ENCODE measurements around the gene COL23A1. TPM values are rescaled to one million over a fixed set of nuclear protein-coding genes. Genes with fewer than 3 reads are reported as not detected.

The COL23A1 gene
- total and polyA plus RNA-seq, 2 donors (not counting 1 experiment from before 2014, with no cell fraction given): 0.20 TPM; not detected in 1

DNA sequence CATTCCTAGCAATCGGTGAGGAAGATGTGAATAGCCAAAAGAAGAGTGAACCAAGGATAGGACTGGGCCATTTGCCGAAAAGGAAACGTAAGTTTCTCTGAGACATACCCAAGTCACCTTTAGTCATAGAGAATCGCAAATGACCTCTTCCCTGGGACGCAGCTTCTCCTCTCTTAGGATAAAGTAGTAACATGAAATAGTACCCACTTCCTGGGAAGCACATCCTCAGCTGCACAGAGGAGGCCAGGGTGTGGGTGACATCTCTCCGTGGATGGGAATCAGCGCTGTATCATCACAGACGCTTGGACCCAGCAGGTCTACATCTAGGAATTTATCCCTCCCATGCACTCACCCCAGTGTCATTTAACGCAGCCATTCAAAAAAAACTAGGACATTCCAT, 236.7 kb downstream of the COL23A1 start:
- H3K4me3 Mint-ChIP-seq: no peak overlapping the region
- no peaks in the 10 kb centered on the region for H3K9me3 Mint-ChIP-seq (ENCODE audit: insufficient read depth)
- H3K27me3 ChIP-seq (replicated peaks in 1 of 4; ENCODE audit: control extremely low read depth in 1 of 4, control insufficient read depth in 3 of 4, insufficient read depth in 4 of 4, low read length in 3 of 4): peaks cover 0 to 18% (median 0%) of the 10 kb centered on the region in 4 experiments
- DNase-seq (no peak), ATAC-seq (ENCODE audit: low read depth) (no peak)
- 80% methylated on average over 1 of the region's 9 CpGs for WGBS (ENCODE audit: insufficient coverage)
- H3K79me2 ChIP-seq (ENCODE audit: control insufficient read depth, insufficient read depth, low read length): no peaks in the 10 kb centered on the region
- TF ChIP-seq, protein P1, sequence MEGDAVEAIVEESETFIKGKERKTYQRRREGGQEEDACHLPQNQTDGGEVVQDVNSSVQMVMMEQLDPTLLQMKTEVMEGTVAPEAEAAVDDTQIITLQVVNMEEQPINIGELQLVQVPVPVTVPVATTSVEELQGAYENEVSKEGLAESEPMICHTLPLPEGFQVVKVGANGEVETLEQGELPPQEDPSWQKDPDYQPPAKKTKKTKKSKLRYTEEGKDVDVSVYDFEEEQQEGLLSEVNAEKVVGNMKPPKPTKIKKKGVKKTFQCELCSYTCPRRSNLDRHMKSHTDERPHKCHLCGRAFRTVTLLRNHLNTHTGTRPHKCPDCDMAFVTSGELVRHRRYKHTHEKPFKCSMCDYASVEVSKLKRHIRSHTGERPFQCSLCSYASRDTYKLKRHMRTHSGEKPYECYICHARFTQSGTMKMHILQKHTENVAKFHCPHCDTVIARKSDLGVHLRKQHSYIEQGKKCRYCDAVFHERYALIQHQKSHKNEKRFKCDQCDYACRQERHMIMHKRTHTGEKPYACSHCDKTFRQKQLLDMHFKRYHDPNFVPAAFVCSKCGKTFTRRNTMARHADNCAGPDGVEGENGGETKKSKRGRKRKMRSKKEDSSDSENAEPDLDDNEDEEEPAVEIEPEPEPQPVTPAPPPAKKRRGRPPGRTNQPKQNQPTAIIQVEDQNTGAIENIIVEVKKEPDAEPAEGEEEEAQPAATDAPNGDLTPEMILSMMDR (IDR thresholded peaks at IDR 0.05): no peak
- TF ChIP-seq EZH2 (IDR thresholded peaks at IDR 0.05; ENCODE audit: borderline replicate concordance, insufficient read depth, low read depth, low read length, poor library complexity, severe bottlenecking): no peak
- H4K20me1 ChIP-seq (ENCODE audit: control insufficient read depth, insufficient read depth, low read length, poor library complexity, severe bottlenecking): no peaks in the 10 kb centered on the region
- peaks cover 0 to 3% (median 0%) of the 10 kb centered on the region in 3 donors for H3K9me3 ChIP-seq (ENCODE audit: control extremely low read depth in 1 of 3, control insufficient read depth in 2 of 3, insufficient read depth in 1 of 3, low read length in 2 of 3)
- intact Hi-C loops (cut with micrococcal nuclease): no loop called here
- H3K36me3 ChIP-seq (replicated peaks in 1 of 2; ENCODE audit: control extremely low read depth in 1 of 2, control insufficient read depth in 1 of 2, extremely low read depth in 1 of 2, insufficient read depth in 2 of 2, low read length in 1 of 2): no peaks in the 10 kb centered on the region
- POLR2A ChIA-PET: no interaction called here
- H2AFZ ChIP-seq (ENCODE audit: insufficient read depth, low read depth, low read length, poor library complexity, severe bottlenecking): no peak overlapping the region
- CTCF ChIA-PET: no interaction called here
- no peak overlapping the region for H3K4me3 ChIP-seq (ENCODE audit: control extremely low read depth in 1 of 5, extremely low read depth in 1 of 5, insufficient read depth in 1 of 5, low read depth in 2 of 5, low read length in 4 of 5)
- no peak overlapping the region for H3K27ac Mint-ChIP-seq
- peaks cover 3% of the 10 kb centered on the region for H3K4me1 Mint-ChIP-seq
- H3K4me1 ChIP-seq (ENCODE audit: control insufficient read depth in 2 of 2, insufficient read depth in 2 of 2, low read length in 2 of 2): no peaks in the 10 kb centered on the region
- H3K9ac ChIP-seq (ENCODE audit: low read length): no peak overlapping the region
- no peak overlapping the region for H3K4me2 ChIP-seq (replicated peaks; ENCODE audit: low read depth, low read length, poor library complexity, severe bottlenecking)
- H3K27me3 Mint-ChIP-seq: peaks cover 18% of the 10 kb centered on the region
- H3K27ac ChIP-seq (ENCODE audit: low read length in 2 of 2): no peak overlapping the region

DNA sequence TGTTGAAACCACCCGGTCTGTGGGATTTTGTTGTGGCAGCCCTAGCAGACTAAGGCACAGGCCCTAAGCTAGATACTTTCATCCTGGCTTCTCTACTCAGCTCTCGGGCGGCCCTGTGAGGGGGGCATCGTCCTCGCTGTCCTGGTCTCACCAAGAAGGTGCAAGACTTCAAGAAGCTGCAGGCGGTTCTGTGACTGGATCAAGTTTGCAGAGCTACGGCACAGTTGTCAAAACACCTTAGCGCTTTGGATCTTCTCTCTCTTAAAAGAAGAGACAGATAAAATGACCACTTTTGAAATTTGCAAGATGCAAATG, 238.2 kb downstream of the COL23A1 start:
- Histone ChIP-seq H3K4me2 (replicated peaks; ENCODE audit: low read depth, low read length, poor library complexity, severe bottlenecking) (no peak overlapping the region), H3K27ac (ENCODE audit: low read length in 2 of 2) (no peak overlapping the region), H3K9ac (ENCODE audit: low read length) (no peak overlapping the region), H3K79me2 (ENCODE audit: control insufficient read depth, insufficient read depth, low read length) (no peaks in the 10 kb centered on the region), H3K4me3 (ENCODE audit: control extremely low read depth in 1 of 5, extremely low read depth in 1 of 5, insufficient read depth in 1 of 5, low read depth in 2 of 5, low read length in 4 of 5) (no peak overlapping the region), H4K20me1 (ENCODE audit: control insufficient read depth, insufficient read depth, low read length, poor library complexity, severe bottlenecking) (no peaks in the 10 kb centered on the region), H3K9me3 (ENCODE audit: control extremely low read depth in 1 of 3, control insufficient read depth in 2 of 3, insufficient read depth in 1 of 3, low read length in 2 of 3) (no peaks in the 10 kb centered on the region), H3K27me3 (replicated peaks in 1 of 4; ENCODE audit: control extremely low read depth in 1 of 4, control insufficient read depth in 3 of 4, insufficient read depth in 4 of 4, low read length in 3 of 4) (peaks cover 0 to 15% (median 0%) of the 10 kb centered on the region in 4 experiments), H3K4me1 (ENCODE audit: control insufficient read depth in 2 of 2, insufficient read depth in 2 of 2, low read length in 2 of 2) (no peaks in the 10 kb centered on the region), H2AFZ (ENCODE audit: insufficient read depth, low read depth, low read length, poor library complexity, severe bottlenecking) (no peak overlapping the region), H3K36me3 (replicated peaks in 1 of 2; ENCODE audit: control extremely low read depth in 1 of 2, control insufficient read depth in 1 of 2, extremely low read depth in 1 of 2, insufficient read depth in 2 of 2, low read length in 1 of 2) (no peaks in the 10 kb centered on the region)
- intact Hi-C loops (cut with micrococcal nuclease): no loop called here
- Mint-ChIP-seq H3K4me3 (no peak overlapping the region), H3K4me1 (peaks cover 3% of the 10 kb centered on the region), H3K9me3 (ENCODE audit: insufficient read depth) (no peaks in the 10 kb centered on the region), H3K27ac (no peak overlapping the region), H3K27me3 (peaks cover 18% of the 10 kb centered on the region)
- no peak for TF ChIP-seq EZH2 (IDR thresholded peaks at IDR 0.05; ENCODE audit: borderline replicate concordance, insufficient read depth, low read depth, low read length, poor library complexity, severe bottlenecking)
- TF ChIP-seq, protein P1 (IDR thresholded peaks at IDR 0.05): no peak
- no peak for ATAC-seq (ENCODE audit: low read depth)
- ChIA-PET POLR2A (no interaction called here), CTCF (no interaction called here)
- no peak for DNase-seq
- 95% methylated on average over 3 of the region's 8 CpGs for WGBS (ENCODE audit: insufficient coverage)

Data from B cell (primary cell).